ENCODE measurements around the gene BYSL. TPM values are rescaled to one million over a fixed set of nuclear protein-coding genes. Genes with fewer than 3 reads are reported as not detected.

BYSL gene
- total and polyA plus RNA-seq, 9 of the 15 experiments (the other 6 are each of a cell fraction or from before 2014, with no cell fraction given), result 22.2 to 92.3 (median 53.4) TPM

DNA sequence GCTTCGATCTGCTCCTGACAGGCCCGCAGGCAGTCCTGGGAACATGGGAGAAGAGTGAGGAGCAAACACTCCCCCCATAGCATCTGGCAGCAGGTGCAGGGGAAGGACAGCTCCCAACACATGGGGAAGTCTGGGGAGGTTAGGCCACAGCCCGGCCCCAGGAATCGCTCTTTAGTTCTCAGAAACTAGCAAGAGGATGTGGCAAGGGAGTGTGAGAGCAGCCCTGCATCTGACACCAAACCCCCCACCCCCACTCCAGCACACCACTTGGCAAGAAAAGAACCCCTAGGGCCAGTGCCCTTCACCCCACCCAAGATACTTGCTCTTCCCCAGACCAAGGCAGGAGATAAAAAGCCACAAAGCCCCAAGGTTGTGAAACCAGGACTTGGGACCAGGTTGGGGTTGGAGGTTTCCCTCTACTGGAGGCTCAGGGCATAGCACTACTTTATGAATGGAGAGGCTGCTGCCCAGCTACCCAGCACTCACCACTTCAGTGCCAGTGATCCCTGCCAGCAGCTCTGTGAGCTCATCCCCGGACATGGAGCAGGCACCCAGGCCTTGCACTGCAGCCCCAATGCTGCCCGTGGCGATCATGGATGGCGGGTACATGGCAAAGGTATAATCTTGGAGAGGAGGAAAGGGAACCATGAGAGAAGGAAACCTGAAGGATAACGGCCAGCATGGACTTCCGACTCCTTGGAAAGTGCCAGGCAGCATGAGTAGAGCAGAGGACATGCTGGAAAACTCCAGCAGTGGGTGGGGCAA is 15.0 kb downstream of the BYSL start (continued):
- no peak for TF ChIP-seq NFIX (CRISPR knock-in tag; IDR thresholded peaks at IDR 0.05; ENCODE audit: low read depth)
- peak; percentile 64 to 72; a peak in 2 of 4 replicates for TF ChIP-seq TBL1XR1 (IDR thresholded peaks at IDR 0.05; ENCODE audit: low read length in 2 of 2)
- no peak for TF ChIP-seq TCF7L2 (IDR thresholded peaks at IDR 0.05; ENCODE audit: low read depth, low read length)
- TF ChIP-seq ZNF586 (CRISPR knock-in tag; conservative IDR thresholded peaks at IDR 0.05), result no peak
- no peak for TF ChIP-seq ZNF668 (CRISPR knock-in tag; IDR thresholded peaks at IDR 0.05)
- TF ChIP-seq TARDBP (IDR thresholded peaks at IDR 0.05), result peak; percentile 36; the same call in 1 of the 2 replicates
- TF ChIP-seq KLF6 (CRISPR knock-in tag; IDR thresholded peaks at IDR 0.05; ENCODE audit: borderline replicate concordance), result no peak
- TF ChIP-seq HCFC1 (IDR thresholded peaks at IDR 0.05; ENCODE audit: low read depth, low read length), result no peak
- TF ChIP-seq, protein P1, sequence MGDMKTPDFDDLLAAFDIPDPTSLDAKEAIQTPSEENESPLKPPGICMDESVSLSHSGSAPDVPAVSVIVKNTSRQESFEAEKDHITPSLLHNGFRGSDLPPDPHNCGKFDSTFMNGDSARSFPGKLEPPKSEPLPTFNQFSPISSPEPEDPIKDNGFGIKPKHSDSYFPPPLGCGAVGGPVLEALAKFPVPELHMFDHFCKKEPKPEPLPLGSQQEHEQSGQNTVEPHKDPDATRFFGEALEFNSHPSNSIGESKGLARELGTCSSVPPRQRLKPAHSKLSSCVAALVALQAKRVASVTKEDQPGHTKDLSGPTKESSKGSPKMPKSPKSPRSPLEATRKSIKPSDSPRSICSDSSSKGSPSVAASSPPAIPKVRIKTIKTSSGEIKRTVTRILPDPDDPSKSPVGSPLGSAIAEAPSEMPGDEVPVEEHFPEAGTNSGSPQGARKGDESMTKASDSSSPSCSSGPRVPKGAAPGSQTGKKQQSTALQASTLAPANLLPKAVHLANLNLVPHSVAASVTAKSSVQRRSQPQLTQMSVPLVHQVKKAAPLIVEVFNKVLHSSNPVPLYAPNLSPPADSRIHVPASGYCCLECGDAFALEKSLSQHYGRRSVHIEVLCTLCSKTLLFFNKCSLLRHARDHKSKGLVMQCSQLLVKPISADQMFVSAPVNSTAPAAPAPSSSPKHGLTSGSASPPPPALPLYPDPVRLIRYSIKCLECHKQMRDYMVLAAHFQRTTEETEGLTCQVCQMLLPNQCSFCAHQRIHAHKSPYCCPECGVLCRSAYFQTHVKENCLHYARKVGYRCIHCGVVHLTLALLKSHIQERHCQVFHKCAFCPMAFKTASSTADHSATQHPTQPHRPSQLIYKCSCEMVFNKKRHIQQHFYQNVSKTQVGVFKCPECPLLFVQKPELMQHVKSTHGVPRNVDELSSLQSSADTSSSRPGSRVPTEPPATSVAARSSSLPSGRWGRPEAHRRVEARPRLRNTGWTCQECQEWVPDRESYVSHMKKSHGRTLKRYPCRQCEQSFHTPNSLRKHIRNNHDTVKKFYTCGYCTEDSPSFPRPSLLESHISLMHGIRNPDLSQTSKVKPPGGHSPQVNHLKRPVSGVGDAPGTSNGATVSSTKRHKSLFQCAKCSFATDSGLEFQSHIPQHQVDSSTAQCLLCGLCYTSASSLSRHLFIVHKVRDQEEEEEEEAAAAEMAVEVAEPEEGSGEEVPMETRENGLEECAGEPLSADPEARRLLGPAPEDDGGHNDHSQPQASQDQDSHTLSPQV (IDR thresholded peaks at IDR 0.05), result peak; percentile 85
- TF ChIP-seq, protein P2, sequence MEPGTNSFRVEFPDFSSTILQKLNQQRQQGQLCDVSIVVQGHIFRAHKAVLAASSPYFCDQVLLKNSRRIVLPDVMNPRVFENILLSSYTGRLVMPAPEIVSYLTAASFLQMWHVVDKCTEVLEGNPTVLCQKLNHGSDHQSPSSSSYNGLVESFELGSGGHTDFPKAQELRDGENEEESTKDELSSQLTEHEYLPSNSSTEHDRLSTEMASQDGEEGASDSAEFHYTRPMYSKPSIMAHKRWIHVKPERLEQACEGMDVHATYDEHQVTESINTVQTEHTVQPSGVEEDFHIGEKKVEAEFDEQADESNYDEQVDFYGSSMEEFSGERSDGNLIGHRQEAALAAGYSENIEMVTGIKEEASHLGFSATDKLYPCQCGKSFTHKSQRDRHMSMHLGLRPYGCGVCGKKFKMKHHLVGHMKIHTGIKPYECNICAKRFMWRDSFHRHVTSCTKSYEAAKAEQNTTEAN (CRISPR knock-in tag; IDR thresholded peaks at IDR 0.05), result no peak
- no peak for TF ChIP-seq KHSRP (IDR thresholded peaks at IDR 0.05)
- no peak for TF ChIP-seq RBM17 (IDR thresholded peaks at IDR 0.05; ENCODE audit: borderline replicate concordance, low read depth, low read length)
- TF ChIP-seq, protein P3, sequence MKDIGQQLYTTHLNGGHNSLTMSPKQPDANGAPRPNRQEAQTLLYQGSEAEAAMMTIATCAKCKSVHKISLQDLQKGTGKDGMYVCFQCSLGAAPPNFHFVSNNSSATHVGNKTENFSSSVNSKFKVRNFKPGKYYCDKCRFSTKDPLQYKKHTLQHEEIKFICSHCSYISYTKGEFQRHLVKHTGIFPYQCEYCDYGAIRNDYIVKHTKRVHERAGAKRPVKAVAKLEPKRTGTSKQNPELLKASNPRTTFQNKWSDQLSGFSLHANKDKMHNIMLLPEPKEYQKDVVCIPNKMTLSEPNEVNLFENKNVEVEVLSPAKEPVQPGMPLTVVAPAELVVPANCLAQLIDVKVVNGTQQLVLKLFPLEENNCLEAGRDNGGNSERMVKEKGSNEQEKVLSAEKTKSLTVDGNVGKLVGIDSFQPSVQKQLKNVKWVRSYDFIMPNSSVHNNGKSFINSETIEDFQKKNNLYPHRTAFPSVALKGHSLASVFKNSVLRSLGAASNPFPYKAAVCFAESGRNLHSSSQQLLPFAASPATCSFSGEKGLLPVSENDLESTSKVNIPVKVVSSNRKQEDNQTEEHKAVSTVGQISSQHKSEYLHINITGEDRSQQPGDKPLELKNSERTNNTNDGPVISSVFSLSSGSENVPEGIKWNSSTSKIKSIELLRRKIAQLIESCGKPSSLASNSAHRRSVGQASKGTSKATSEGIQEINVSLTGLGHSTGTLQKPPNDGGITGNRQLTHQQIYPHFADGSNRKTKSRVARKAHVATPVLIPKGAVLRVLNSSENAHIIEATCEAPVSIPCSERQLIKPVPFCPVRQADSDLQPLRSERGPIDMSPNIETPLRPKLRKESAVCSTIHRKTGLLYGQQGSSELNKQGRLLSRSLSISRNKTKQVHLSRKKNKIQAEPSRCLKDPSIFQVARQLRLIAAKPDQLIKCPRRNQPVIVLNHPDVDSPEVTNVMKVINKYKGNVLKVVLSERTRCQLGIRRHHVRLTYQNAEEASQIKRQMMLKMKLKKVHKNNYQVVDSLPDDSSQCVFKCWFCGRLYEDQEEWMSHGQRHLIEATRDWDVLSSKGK (CRISPR knock-in tag; IDR thresholded peaks at IDR 0.05), result no peak
- TF ChIP-seq HNRNPUL1 (IDR thresholded peaks at IDR 0.05; ENCODE audit: low read length), result no peak
- TF ChIP-seq ZKSCAN8 (CRISPR knock-in tag; IDR thresholded peaks at IDR 0.05), result no peak
- TF ChIP-seq ZNF316 (IDR thresholded peaks at IDR 0.05), result no peak
- TF ChIP-seq, protein P4, sequence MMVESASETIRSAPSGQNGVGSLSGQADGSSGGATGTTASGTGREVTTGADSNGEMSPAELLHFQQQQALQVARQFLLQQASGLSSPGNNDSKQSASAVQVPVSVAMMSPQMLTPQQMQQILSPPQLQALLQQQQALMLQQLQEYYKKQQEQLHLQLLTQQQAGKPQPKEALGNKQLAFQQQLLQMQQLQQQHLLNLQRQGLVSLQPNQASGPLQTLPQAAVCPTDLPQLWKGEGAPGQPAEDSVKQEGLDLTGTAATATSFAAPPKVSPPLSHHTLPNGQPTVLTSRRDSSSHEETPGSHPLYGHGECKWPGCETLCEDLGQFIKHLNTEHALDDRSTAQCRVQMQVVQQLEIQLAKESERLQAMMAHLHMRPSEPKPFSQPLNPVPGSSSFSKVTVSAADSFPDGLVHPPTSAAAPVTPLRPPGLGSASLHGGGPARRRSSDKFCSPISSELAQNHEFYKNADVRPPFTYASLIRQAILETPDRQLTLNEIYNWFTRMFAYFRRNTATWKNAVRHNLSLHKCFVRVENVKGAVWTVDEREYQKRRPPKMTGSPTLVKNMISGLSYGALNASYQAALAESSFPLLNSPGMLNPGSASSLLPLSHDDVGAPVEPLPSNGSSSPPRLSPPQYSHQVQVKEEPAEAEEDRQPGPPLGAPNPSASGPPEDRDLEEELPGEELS (CRISPR knock-in tag; IDR thresholded peaks at IDR 0.05; ENCODE audit: borderline replicate concordance), result 0 out of 2 replicates have a peak, but pooled peaks have one; percentile 55
- no peak for TF ChIP-seq ZNF354B (CRISPR knock-in tag; IDR thresholded peaks at IDR 0.05)
